Spinal cord (tissue), 10 donors: ENCODE measurements around the gene CSH2. TPM values are rescaled to one million over a fixed set of nuclear protein-coding genes. Genes with fewer than 3 reads are reported as not detected.
"Not testable (repeated sequence)": the region's sequence is repeated elsewhere in the genome, so short reads cannot be mapped to it uniquely, and the experiment has no call there.

ENCODE experiments used
- DNase-seq, 6 donors: peaks; one replicate each; pipeline versions ENCODE4 v3.0.0 to v3.0.0-alpha.2; 2013 to 2015; ENCODE audit warnings: low spot score in 6 of 6, low read depth in 4 of 6
- H3K27ac ChIP-seq: one replicate; pipeline ENCODE4 v1.5.1; 2013; ENCODE audit warnings: low read depth, low read length, control low read depth
- H3K27me3 ChIP-seq: one replicate; pipeline ENCODE4 v1.6.1; 2013; ENCODE audit warnings: low read length; ENCODE audit not compliant: control insufficient read depth, insufficient read depth
- H3K36me3 ChIP-seq: one replicate; pipeline ENCODE4 v1.6.1; 2013; ENCODE audit warnings: low read length; ENCODE audit not compliant: control insufficient read depth, insufficient read depth
- H3K4me1 ChIP-seq: one replicate; pipeline ENCODE4 v1.6.1; 2013; ENCODE audit warnings: low read length; ENCODE audit not compliant: control insufficient read depth, insufficient read depth
- H3K4me3 ChIP-seq: one replicate; pipeline ENCODE4 v1.5.1; 2013; ENCODE audit warnings: low read depth, low read length, control low read depth
- H3K9me3 ChIP-seq: one replicate; pipeline ENCODE4 v1.6.1; 2013; ENCODE audit warnings: low read length; ENCODE audit not compliant: control insufficient read depth, insufficient read depth
- WGBS: methylation state at CpG from one replicate; pipeline ENCODE4 v1.1.5; 2013; ENCODE audit warnings: missing lambda C conversion rate; ENCODE audit not compliant: insufficient coverage; 5-methylcytosine and 5-hydroxymethylcytosine counted together
- polyA plus RNA-seq, 2 donors: library from polyadenylated mRNA; unstranded; fragments of 120-200 nt; gene quantifications; one replicate each; pipeline ENCODE4 v1.2.1, GENCODE V29; 2013; ENCODE audit not compliant: insufficient read length in 2 of 2
- total RNA-seq, 2 donors: library from RNA; depleted of rRNA in 1 of 2; stranded (reverse); fragments of 120-200 nt in 1 of 2; fragments of >200 nt in 1 of 2; gene quantifications; one replicate each; pipeline versions ENCODE4 v1.2.3 to v1.2.4, GENCODE V29; 2013 to 2014
- donor health status: healthy.

Gene CSH2
- total and polyA plus RNA-seq, 4 donors, result 0.47 to 7.2 (median 5.5) TPM; not detected in 1

DNA sequence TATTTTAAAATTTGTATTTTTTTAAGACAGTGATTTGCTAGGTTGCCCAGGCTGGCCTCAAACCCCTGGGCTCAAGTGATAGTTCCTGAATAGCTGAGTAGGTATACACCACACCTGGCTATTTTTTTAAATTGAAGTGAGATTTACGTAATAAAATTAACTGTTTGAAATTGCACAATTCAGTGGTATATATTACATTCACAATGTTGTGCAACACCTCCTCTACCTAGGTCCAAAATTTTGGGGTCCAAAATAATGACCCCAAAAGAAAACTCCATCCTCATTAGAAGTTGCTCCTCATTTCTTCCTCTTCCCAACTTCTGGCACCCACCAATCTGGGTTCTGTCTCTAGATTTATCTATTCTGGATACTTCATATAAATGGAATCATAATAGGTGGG, 28.0 kb downstream of the CSH2 start:
- Histone ChIP-seq H3K4me3 (no peak overlapping the region), H3K4me1 (peaks cover 38% of the 10 kb centered on the region), H3K27ac (no peak overlapping the region), H3K36me3 (peaks cover 4% of the 10 kb centered on the region), H3K27me3 (no peaks in the 10 kb centered on the region), H3K9me3 (peaks cover 3% of the 10 kb centered on the region)
- DNase-seq, result no peak
- no CpG with 5 or more reads among the region's 1 CpG for WGBS

DNA sequence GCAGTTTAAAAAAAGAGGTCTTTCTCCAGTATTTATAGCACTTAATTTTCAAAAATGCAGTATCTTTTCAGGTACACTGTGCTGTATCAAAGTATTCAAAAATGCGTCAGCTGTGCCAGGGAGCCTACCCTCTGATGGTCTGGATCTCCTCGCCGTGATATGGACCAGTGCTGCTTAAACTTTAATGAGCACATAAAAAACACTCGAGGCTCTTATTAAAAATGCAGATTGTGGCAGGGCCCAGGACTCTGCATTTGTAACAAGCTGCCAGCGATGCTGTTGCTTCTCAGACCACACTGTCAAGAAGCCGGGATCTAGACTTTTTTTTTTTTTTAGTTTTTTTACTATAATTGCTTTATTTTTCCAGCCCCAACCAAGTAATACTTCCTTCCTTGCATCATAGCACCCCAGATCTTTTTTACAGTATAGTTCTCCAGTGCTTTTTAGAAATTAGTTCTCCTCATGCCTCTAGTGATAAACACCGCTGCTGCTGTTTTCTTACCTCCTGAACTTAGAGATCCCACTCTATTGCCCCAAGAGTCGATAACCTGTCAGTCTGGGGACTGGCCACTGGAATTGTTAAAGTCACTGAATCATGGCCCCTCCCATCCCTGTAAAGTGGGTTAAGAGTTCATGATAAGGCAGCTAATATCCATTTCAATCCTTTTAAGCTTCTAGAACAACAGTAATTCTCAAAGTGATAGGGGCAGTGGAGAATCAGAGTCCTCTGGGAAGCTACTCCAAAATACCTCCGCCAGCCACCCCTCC, 29.4 kb downstream of the CSH2 start:
- no peak overlapping the region for H3K4me3 ChIP-seq
- no peaks in the 10 kb centered on the region for H3K27me3 ChIP-seq
- 89% methylated on average over 5 of the region's 9 CpGs for WGBS
- peaks cover 46% of the 10 kb centered on the region for H3K4me1 ChIP-seq
- H3K9me3 ChIP-seq, result peaks cover 3% of the 10 kb centered on the region
- peaks cover 4% of the 10 kb centered on the region for H3K36me3 ChIP-seq
- peak overlapping the region; percentile 89 for H3K27ac ChIP-seq
- DNase-seq, result no peak

DNA sequence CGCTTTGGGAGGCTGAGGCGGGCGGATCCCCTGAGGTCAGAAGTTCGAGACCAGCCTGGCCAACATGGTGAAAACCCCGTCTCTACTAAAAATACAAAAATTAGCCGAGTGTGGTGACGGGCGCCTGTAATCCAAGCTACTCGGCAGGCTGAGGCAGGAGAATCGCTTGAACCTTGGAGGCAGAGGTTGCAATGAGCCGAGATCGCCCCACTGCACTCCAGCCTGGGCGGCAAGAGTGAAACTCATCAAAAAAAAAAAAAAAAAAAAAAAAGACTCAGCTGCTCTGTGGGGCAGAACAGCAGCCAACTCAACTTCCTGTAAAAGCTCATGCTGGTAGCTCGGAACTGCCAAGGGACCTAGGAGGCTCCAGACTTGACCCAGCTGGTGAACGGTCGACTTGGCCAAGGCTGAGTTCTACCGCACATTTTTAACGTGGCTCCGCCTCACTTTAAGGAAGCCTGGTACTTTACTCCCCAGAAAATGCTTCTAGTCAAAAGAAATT, 30.0 kb downstream of the CSH2 start:
- H3K9me3 ChIP-seq, H3K27me3 ChIP-seq, H3K36me3 ChIP-seq: not testable (repeated sequence)
- H3K4me3 ChIP-seq, result peak overlapping the region; percentile 58
- 9% methylated on average over 13 of the region's 19 CpGs for WGBS
- H3K4me1 ChIP-seq, result peaks cover 47% of the 10 kb centered on the region
- peak in 1 of 6 donors; percentile 50 for DNase-seq
- H3K27ac ChIP-seq, result peak overlapping the region; percentile 89

DNA sequence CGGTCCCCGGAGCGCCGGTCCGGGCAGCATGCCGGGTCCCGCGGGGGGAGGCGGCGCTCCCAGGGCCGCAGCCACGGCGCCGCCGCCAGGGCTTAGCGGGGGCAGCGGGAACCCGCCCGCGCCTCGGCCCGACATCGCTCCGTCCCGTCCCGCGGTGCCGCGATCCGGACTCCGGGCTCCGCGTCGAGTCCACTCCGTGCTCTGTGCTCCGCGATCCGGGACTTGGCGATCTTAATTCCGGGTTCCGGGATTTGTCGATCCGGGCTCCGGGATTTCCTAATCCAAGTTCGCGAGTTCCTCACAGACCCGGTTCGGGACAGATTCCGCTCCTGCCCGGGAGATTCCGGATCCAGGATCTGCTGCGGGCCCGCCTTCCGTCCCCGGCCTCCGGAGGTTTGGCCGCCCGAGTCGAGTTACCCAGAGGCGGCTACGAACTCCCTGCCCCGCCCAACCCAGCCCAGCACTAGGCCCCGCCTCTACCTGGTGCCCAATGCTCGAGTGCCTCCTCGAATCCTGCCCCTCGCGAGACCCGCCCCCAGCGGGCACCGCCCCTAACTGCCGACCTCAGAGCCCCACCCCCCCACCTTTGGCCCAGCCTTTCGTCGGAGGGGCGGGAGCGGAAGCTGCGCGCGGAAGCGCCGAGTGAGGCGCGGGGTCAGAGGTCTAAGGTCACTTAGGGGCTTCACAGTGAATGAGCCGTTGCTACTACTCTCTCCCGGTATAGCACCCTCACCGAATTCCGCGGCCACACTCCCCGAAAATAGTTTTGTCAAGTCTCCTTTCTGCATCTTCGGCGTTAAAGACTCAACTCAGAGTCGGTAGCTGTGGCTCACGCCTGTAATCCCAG, 30.7 kb downstream of the CSH2 start, which contains the start of gene SMARCD2:
Gene SMARCD2 (minus strand): TSS at position 146 of the 847 bp plus-strand sequence. CDS start 11 bp downstream, at position 135.
- under 1% methylated on average over 85 of the region's 92 CpGs for WGBS
- H3K4me3 ChIP-seq, result peak within 1 kb of the TSS; percentile 85

DNA sequence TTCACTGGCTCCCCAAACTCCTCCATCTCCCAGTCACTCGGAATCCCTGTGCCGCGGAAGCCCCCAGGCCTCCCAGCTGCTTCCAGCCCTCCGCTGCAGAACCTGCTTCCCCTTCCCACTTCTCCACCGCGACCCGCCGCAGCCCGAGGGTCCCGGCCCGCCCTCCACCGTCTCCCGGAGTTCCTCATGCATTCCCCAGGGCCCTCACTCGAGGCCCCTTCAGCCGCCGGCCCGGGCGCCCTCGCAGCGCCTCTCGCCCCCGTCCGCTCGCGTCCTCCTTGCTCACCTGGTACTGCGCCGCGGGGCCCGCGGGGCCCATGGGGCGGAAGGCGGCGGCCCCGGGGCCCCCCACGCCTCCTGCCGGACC, 31.3 kb downstream of the CSH2 start:
- H3K27me3 ChIP-seq, result no peaks in the 10 kb centered on the region
- peak in 1 of 6 donors; percentile 43 for DNase-seq
- 0% methylated on average over 36 of the region's 36 CpGs for WGBS
- H3K4me1 ChIP-seq, result peaks cover 57% of the 10 kb centered on the region
- H3K36me3 ChIP-seq, result peaks cover 15% of the 10 kb centered on the region
- H3K4me3 ChIP-seq, result peak overlapping the region; percentile 85
- no peaks in the 10 kb centered on the region for H3K9me3 ChIP-seq
- peak overlapping the region; percentile 86 for H3K27ac ChIP-seq

More for the DNA sequence above, 30.7 kb downstream of the CSH2 start, which contains the start of gene SMARCD2:
- H3K36me3 ChIP-seq, result peaks cover 9% of the 10 kb centered on the region
- peaks cover 51% of the 10 kb centered on the region for H3K4me1 ChIP-seq
- H3K9me3 ChIP-seq, result no peaks in the 10 kb centered on the region
- no peaks in the 10 kb centered on the region for H3K27me3 ChIP-seq
- peak within 1 kb of the TSS; percentile 89 for H3K27ac ChIP-seq
- DNase-seq, result peak; percentile 93 to 99 (median 95)

DNA sequence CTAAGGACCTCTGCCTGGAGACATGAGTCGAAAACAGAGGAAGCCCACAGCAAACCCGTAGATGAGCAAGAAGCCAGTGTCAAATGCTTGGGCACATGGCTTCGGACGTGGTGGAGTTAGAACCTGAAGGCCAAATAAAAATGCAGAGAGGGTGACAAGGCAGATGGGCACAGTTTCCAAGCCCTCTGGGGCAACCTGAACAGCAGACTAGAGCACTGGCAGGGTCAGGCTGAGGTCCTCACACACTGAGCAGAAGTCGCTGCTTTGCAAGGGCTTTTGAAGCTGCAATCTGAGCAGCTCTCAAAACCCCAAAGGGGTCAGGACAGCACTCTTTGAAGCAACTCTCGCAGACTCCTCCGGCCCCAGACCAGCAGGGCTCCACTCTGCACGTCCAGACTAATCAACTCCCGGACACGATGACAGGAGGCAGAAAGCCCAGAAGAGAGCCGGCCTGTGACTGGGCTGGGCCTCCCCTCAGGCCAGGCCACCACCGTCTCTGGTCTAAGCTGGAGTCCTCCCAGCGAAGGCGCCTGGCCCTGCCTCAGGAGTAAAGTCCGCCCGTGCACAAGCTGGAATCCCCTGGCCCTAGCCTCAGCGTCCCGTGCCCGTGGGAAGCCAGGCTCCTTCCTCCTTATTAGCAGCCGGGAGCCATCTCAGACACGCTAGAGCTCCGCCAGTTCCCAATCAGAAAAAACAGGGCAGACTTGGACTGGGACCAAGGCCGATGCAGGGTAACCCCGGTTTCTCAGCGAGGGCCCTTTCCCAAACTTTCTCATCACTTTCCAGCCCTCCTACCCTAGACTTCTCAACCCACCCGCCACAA, 31.9 kb downstream of the CSH2 start:
- peaks cover 21% of the 10 kb centered on the region for H3K36me3 ChIP-seq
- peak overlapping the region; percentile 86 for H3K27ac ChIP-seq
- H3K4me3 ChIP-seq, result peak overlapping the region; percentile 85
- no peaks in the 10 kb centered on the region for H3K27me3 ChIP-seq
- WGBS, result 6% methylated on average over 26 of the region's 26 CpGs
- DNase-seq, result peak in 2 of 6 donors; percentile 46 to 60
- no peaks in the 10 kb centered on the region for H3K9me3 ChIP-seq
- peaks cover 63% of the 10 kb centered on the region for H3K4me1 ChIP-seq

DNA sequence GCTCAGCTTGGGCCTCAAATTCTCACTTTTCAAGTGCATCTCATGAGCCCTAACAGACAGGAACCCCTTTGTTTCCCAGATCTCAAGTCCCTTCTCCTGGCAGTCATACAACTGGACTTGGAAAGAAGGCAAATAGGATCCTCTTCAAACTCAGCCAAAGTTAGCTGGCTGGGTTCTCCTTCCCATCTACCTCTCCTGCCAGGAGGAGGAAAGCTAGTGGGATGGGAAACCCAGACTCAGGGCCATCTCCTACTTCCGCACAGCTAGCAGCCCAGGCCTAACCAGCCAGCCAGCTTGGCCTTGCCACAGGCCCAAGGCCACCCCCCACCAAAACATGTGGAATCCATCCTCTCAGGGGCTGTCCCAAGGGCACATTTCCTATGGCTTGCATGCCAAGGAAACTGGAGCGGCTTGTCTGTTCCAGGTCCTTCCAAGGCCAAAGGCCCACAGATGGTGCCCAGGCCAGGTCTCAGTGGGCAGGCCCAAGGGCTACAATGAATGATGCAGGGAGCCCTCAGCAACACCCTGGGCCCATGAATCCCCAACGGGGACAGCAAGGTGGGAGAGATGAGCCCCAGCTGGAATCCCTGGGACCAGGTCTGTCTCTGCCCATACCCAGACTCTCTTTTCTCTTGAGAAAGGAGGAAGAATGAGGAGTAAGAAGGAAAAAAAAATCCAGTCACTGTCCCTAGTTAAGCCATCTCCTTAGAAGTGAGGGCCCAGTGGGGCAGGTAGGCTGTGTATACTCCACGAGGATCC, 32.7 kb downstream of the CSH2 start:
- peak overlapping the region; percentile 86 for H3K27ac ChIP-seq
- WGBS, result 69% methylated on average over 3 of the region's 4 CpGs

DNA sequence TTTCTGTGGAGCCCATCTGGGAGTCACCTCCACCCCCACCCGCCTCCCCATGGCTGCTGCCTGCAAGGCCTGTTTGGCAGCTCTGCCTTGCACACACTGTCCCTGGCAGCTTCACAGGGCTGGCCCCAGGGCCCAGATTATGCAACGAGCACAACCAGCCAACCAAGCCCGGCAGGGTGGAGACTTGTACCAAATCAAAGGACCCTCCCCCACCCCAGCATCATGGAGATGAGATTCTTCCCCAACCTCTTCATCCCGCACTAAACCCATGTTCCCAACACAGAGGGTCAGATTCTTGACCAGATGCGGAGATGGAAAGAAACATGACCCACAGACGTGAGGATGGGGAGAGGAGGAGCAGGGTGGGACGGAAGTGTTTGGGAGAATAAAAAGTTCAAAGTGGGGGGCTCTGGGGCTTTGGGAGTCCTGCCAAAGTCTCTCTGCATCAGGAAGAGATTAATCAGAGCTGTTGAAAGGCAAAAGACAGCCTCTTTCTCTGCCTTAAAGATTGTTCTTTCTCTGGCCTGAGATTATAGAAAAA, 34.8 kb downstream of the CSH2 start:
- no peak overlapping the region for H3K4me3 ChIP-seq
- peaks cover 69% of the 10 kb centered on the region for H3K4me1 ChIP-seq
- peak in 3 of 6 donors; percentile 65 to 86 (median 81) for DNase-seq
- WGBS, result 12% methylated on average over 5 of the region's 7 CpGs
- H3K36me3 ChIP-seq, result peaks cover 47% of the 10 kb centered on the region
- no peaks in the 10 kb centered on the region for H3K27me3 ChIP-seq
- no peaks in the 10 kb centered on the region for H3K9me3 ChIP-seq
- H3K27ac ChIP-seq, result peak overlapping the region; percentile 94

More for the DNA sequence above, 32.7 kb downstream of the CSH2 start:
- peak in 3 of 6 donors; percentile 40 to 83 (median 40) for DNase-seq
- H3K27me3 ChIP-seq, result no peaks in the 10 kb centered on the region
- H3K4me3 ChIP-seq, result peak overlapping the region; percentile 85
- peaks cover 63% of the 10 kb centered on the region for H3K4me1 ChIP-seq
- no peaks in the 10 kb centered on the region for H3K9me3 ChIP-seq
- H3K36me3 ChIP-seq, result peaks cover 27% of the 10 kb centered on the region
